K562 (cell line): ENCODE results near the gene LYPD3. TPM values are rescaled to one million over a fixed set of nuclear protein-coding genes. Genes with fewer than 3 reads are reported as not detected.
A peak's percentile ranks its signal among the peaks of the same experiment; 100 is the strongest.

Source experiments
- ATF7 ChIP-seq: fragments of 450-650 bp; IDR thresholded peaks from 2 replicates; pipeline ENCODE4 v1.7.1; 2014; ENCODE audit warnings: mild to moderate bottlenecking, moderate library complexity
- EGR1 ChIP-seq: fragments of 450-650 bp; conservative IDR thresholded peaks from 2 replicates; pipeline ENCODE4 v1.6.1; 2017; ENCODE audit warnings: mild to moderate bottlenecking
- FOSL1 ChIP-seq: fragments of 200-800 bp; sonication (Bioruptor generic); conservative IDR thresholded peaks from 2 replicates; pipeline ENCODE4 v1.6.1; 2016; ENCODE audit warnings: missing genetic modification characterization, missing compliant biosample characterization
- HMGN3 ChIP-seq: IDR thresholded peaks from 2 replicates; pipeline ENCODE4 v1.6.1; 2011; ENCODE audit warnings: borderline replicate concordance, low read depth, mild to moderate bottlenecking, mixed read lengths, low read length; ENCODE audit not compliant: insufficient read length; ENCODE audit errors: extremely low read depth
- PHF8 ChIP-seq: fragments of 200-600 bp; sonication (generic); IDR thresholded peaks from 2 replicates; pipeline ENCODE4 v1.6.1; 2012; ENCODE audit warnings: mixed run types, mild to moderate bottlenecking, inconsistent platforms, low read length, moderate library complexity, borderline replicate concordance
- SMARCB1 ChIP-seq: IDR thresholded peaks from 2 replicates; pipeline ENCODE4 v1.6.1; 2011; ENCODE audit warnings: improper control_type of control experiment, low read depth; ENCODE audit not compliant: insufficient read length
- SP1 ChIP-seq: sonication (generic); formaldehyde crosslinking; IDR thresholded peaks from 2 replicates; pipeline ENCODE4 v1.8.1; 2022; ENCODE audit warnings: mild to moderate bottlenecking, missing genetic modification reagents
- polyA plus RNA-seq, 8 experiments: library from polyadenylated mRNA; depleted of rRNA in 4 of 8; stranded (reverse) in 5 of 8; unstranded in 3 of 8; fragments of >200 nt; fragmentation: Nextera tagmentation in 2 of 8; fragmentation: Illumina TruSeq in 1 of 8; extraction: Ambion mirVana in 2 of 8; extraction: Trizol in 1 of 8; gene quantifications; 2 replicates each; pipeline versions ENCODE4 v1.2.1 to v1.2.3, GENCODE V29; 2011 to 2014; ENCODE audit warnings: inconsistent platforms in 1 of 8, missing spikeins in 1 of 8
- total RNA-seq, 7 experiments: library from RNA; depleted of rRNA in 6 of 7; stranded (reverse); fragments of >200 nt in 6 of 7; fragmentation: Illumina TruSeq in 2 of 7; extraction: Trizol in 2 of 7; gene quantifications; 2 replicates each; pipeline versions ENCODE4 v1.2.1 to v1.2.3, GENCODE V29; 2011 to 2021; ENCODE audit warnings: low replicate concordance in 1 of 7
- TF ChIP-seq, protein P1 (sequence below): fragments of 200-800 bp; sonication (Bioruptor generic); IDR thresholded peaks from 2 replicates; pipeline ENCODE4 v1.6.1; 2016; ENCODE audit warnings: missing genetic modification characterization, missing compliant biosample characterization
- TF ChIP-seq, protein P2 (sequence below): fragments of 200-800 bp; sonication (Bioruptor generic); IDR thresholded peaks from 2 replicates; pipeline ENCODE4 v1.6.1; 2017; ENCODE audit warnings: missing genetic modification characterization, missing compliant biosample characterization
- TF ChIP-seq, protein P3 (sequence below), 2 experiments: fragments of 450-650 bp in 1 of 2; sonication (generic) in 1 of 2; formaldehyde crosslinking in 1 of 2; IDR thresholded peaks in 1 of 2; conservative IDR thresholded peaks in 1 of 2; 2 replicates each; pipeline versions ENCODE4 v1.6.1 to v1.8.1; 2016 to 2023; ENCODE audit warnings: mild to moderate bottlenecking in 2 of 2, moderate library complexity in 2 of 2, inconsistent platforms in 1 of 2, missing genetic modification reagents in 1 of 2
- TF ChIP-seq, protein P4 (sequence below): sonication (generic); formaldehyde crosslinking; IDR thresholded peaks from 2 replicates; pipeline ENCODE4 v1.8.1; 2023; ENCODE audit warnings: mild to moderate bottlenecking, missing genetic modification reagents, moderate library complexity
- TF ChIP-seq, protein P5 (sequence below): sonication (generic); formaldehyde crosslinking; IDR thresholded peaks from 2 replicates; pipeline ENCODE4 v1.5.0; 2020; ENCODE audit warnings: missing genetic modification reagents
- TF ChIP-seq, protein P6 (sequence below): fragments of 450-650 bp; IDR thresholded peaks from 2 replicates; pipeline ENCODE4 v1.6.1; 2016

LYPD3 gene
- total and polyA plus RNA-seq, 9 of the 15 experiments (the other 6 are each of a cell fraction or from before 2014, with no cell fraction given), result 0.04 to 0.33 (median 0.20) TPM; not detected in 1

DNA sequence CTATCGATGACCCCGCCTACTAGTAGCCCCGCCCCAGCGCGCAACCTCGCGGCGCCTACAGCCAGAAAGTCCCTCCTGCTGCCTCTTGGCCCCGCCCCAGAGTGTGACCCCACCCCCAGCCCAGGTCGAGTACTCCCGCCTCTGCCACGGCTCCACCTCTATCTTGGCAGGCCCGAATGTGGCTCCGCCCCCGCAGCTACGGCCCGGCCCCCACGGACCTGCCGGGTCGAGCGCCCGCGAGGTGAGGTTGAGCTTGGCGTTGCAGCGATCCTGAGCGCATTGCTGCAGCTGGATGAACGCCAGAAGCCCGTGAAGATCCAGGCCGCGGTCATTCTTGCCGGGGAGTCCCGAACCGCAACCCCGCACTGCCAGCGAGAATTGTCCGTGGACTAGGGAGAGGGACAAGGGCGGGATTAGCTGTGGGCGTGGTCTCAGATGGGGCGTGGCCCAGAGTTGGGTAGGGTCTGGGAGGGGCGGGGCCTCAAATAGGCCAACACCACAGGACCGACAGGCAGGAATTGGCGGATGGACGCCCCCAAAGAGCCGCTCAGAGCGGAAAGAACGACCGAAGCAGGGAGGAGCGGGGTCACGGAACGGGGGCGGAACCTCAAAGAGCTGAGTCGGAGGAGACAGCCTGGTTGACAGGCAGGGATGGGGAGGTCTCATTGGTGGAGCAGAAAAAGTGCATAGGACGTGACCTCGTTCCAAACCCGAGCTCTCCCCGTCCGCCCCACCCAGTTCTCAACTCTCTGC lies 1.9 kb downstream of the LYPD3 start (continued):
- TF ChIP-seq, protein P1, sequence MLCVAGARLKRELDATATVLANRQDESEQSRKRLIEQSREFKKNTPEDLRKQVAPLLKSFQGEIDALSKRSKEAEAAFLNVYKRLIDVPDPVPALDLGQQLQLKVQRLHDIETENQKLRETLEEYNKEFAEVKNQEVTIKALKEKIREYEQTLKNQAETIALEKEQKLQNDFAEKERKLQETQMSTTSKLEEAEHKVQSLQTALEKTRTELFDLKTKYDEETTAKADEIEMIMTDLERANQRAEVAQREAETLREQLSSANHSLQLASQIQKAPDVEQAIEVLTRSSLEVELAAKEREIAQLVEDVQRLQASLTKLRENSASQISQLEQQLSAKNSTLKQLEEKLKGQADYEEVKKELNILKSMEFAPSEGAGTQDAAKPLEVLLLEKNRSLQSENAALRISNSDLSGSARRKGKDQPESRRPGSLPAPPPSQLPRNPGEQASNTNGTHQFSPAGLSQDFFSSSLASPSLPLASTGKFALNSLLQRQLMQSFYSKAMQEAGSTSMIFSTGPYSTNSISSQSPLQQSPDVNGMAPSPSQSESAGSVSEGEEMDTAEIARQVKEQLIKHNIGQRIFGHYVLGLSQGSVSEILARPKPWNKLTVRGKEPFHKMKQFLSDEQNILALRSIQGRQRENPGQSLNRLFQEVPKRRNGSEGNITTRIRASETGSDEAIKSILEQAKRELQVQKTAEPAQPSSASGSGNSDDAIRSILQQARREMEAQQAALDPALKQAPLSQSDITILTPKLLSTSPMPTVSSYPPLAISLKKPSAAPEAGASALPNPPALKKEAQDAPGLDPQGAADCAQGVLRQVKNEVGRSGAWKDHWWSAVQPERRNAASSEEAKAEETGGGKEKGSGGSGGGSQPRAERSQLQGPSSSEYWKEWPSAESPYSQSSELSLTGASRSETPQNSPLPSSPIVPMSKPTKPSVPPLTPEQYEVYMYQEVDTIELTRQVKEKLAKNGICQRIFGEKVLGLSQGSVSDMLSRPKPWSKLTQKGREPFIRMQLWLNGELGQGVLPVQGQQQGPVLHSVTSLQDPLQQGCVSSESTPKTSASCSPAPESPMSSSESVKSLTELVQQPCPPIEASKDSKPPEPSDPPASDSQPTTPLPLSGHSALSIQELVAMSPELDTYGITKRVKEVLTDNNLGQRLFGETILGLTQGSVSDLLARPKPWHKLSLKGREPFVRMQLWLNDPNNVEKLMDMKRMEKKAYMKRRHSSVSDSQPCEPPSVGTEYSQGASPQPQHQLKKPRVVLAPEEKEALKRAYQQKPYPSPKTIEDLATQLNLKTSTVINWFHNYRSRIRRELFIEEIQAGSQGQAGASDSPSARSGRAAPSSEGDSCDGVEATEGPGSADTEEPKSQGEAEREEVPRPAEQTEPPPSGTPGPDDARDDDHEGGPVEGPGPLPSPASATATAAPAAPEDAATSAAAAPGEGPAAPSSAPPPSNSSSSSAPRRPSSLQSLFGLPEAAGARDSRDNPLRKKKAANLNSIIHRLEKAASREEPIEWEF (CRISPR knock-in tag), result no peak
- TF ChIP-seq, protein P2, sequence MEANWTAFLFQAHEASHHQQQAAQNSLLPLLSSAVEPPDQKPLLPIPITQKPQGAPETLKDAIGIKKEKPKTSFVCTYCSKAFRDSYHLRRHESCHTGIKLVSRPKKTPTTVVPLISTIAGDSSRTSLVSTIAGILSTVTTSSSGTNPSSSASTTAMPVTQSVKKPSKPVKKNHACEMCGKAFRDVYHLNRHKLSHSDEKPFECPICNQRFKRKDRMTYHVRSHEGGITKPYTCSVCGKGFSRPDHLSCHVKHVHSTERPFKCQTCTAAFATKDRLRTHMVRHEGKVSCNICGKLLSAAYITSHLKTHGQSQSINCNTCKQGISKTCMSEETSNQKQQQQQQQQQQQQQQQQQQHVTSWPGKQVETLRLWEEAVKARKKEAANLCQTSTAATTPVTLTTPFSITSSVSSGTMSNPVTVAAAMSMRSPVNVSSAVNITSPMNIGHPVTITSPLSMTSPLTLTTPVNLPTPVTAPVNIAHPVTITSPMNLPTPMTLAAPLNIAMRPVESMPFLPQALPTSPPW, result peak; percentile 62; the same call in 1 of the 2 replicates
- no peak for TF ChIP-seq SMARCB1
- peak; percentile 53; the same call in 1 of the 2 replicates for TF ChIP-seq PHF8
- TF ChIP-seq, protein P3, sequence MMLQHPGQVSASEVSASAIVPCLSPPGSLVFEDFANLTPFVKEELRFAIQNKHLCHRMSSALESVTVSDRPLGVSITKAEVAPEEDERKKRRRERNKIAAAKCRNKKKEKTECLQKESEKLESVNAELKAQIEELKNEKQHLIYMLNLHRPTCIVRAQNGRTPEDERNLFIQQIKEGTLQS (IDR thresholded peaks at IDR 0.05), result no peak
- TF ChIP-seq, protein P3 (CRISPR knock-in tag; conservative IDR thresholded peaks at IDR 0.05), result 0 out of 2 replicates have a peak, but pooled peaks have one; percentile 36
- TF ChIP-seq SP1 (CRISPR knock-in tag), result peak; percentile 94
- TF ChIP-seq HMGN3, result peak; percentile 38
- TF ChIP-seq EGR1, result peak; percentile 84
- TF ChIP-seq, protein P4, sequence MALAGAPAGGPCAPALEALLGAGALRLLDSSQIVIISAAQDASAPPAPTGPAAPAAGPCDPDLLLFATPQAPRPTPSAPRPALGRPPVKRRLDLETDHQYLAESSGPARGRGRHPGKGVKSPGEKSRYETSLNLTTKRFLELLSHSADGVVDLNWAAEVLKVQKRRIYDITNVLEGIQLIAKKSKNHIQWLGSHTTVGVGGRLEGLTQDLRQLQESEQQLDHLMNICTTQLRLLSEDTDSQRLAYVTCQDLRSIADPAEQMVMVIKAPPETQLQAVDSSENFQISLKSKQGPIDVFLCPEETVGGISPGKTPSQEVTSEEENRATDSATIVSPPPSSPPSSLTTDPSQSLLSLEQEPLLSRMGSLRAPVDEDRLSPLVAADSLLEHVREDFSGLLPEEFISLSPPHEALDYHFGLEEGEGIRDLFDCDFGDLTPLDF, result peak; percentile 75; the same call in 1 of the 2 replicates
- TF ChIP-seq ATF7, result 0 out of 2 replicates have a peak, but pooled peaks have one; percentile 26
- no peak for TF ChIP-seq FOSL1 (tag)
- TF ChIP-seq, protein P5, sequence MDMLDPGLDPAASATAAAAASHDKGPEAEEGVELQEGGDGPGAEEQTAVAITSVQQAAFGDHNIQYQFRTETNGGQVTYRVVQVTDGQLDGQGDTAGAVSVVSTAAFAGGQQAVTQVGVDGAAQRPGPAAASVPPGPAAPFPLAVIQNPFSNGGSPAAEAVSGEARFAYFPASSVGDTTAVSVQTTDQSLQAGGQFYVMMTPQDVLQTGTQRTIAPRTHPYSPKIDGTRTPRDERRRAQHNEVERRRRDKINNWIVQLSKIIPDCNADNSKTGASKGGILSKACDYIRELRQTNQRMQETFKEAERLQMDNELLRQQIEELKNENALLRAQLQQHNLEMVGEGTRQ, result no peak
- TF ChIP-seq, protein P6, sequence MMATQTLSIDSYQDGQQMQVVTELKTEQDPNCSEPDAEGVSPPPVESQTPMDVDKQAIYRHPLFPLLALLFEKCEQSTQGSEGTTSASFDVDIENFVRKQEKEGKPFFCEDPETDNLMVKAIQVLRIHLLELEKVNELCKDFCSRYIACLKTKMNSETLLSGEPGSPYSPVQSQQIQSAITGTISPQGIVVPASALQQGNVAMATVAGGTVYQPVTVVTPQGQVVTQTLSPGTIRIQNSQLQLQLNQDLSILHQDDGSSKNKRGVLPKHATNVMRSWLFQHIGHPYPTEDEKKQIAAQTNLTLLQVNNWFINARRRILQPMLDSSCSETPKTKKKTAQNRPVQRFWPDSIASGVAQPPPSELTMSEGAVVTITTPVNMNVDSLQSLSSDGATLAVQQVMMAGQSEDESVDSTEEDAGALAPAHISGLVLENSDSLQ, result peak; percentile 87
